ENCODE measurements around the gene RALGPS1.

Gene RALGPS1

DNA sequence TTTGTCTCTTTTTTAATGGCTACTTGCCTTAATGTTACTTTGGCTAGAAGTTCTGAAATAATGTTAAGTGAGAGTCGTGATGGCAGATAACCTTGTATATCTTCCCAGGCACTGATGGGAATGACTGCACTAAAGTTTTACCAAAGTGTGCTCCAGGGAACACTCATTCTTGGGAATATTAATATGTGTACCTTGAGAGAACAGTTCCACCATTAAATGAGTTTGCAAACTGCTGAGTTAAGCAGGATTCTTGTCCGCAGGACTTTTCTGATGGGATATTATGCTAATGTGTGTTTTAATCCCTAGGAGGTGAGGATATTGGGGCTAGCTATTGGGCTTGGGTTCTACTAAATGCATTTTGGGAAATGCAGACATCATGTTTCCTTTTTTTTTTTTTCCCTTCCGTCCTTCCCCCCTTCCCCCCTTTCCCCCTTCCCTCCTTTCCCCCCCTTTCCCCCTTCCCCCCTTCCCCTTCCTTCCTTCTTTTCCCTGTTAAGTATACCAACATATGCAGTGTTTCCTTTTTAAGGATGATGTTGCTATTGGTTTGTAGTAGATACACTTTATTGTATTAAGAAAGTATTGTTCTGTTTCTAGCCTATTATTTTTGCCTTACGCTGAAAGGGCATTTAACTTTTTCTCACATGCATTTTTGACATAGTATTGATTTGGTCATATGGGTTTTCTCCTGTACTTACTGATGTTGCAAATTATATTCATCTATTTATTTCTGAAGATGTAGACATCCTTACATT, 38.6 kb upstream of the RALGPS1 start:
- Histone ChIP-seq H3K4ac (ENCODE audit: low read depth, low read length) (no peak overlapping the region), H4K8ac (ENCODE audit: low read depth, low read length) (no peak overlapping the region), H2BK120ac (ENCODE audit: insufficient read depth, low read length, poor library complexity) (no peak overlapping the region), H2AK5ac (ENCODE audit: low read length) (no peak overlapping the region), H3K4me2 (ENCODE audit: low read length) (no peak overlapping the region), H3K4me1 (ENCODE audit: control insufficient read depth in 1 of 2, insufficient read depth in 2 of 2, low read length in 2 of 2) (peaks cover 2 to 7% of the 10 kb centered on the region in 2 experiments), H4K91ac (ENCODE audit: low read depth, low read length) (no peak overlapping the region), H2BK12ac (ENCODE audit: low read length) (no peak overlapping the region), H3K79me1 (ENCODE audit: low read length) (no peaks in the 10 kb centered on the region), H3K36me3 (ENCODE audit: control insufficient read depth in 1 of 2, insufficient read depth in 2 of 2, low read length in 2 of 2) (peaks cover 18 to 19% of the 10 kb centered on the region in 2 experiments), H3K9me3 (ENCODE audit: insufficient read depth, low read depth, low read length) (no peaks in the 10 kb centered on the region), H3K9ac (ENCODE audit: low read length) (no peak overlapping the region), H3K14ac (ENCODE audit: low read length) (no peak overlapping the region), H3K27me3 (ENCODE audit: insufficient read depth, low read length) (no peaks in the 10 kb centered on the region), H3K79me2 (ENCODE audit: control insufficient read depth, insufficient read depth, low read length, poor library complexity) (no peaks in the 10 kb centered on the region), H3K18ac (ENCODE audit: low read length) (no peak overlapping the region), H4K12ac (ENCODE audit: low read depth, low read length) (no peak overlapping the region), H3K4me3 (ENCODE audit: low read depth, low read length) (no peak overlapping the region), H2BK5ac (ENCODE audit: low read depth, low read length, poor library complexity) (no peak overlapping the region), H2AFZ (ENCODE audit: insufficient read depth, low read length, poor library complexity) (no peak overlapping the region), H3K27ac (ENCODE audit: low read depth, low read length) (no peak overlapping the region), H3K23ac (ENCODE audit: low read length) (no peak overlapping the region)
- peak in 1 of 2 donors; percentile 8 for DNase-seq
- WGBS (ENCODE audit: extremely low coverage, insufficient coverage, insufficient read length) = no CpG with 5 or more reads among the region's 4 CpGs

- H3K4me3 ChIP-seq (ENCODE audit: low read depth, low read length) = no peak overlapping the region
- no peak overlapping the region for H3K9ac ChIP-seq (ENCODE audit: low read length)
- no CpG with 5 or more reads among the region's 4 CpGs for WGBS (ENCODE audit: extremely low coverage, insufficient coverage, insufficient read length)
- peaks cover 2 to 7% of the 10 kb centered on the region in 2 experiments for H3K4me1 ChIP-seq (ENCODE audit: control insufficient read depth in 1 of 2, insufficient read depth in 2 of 2, low read length in 2 of 2)
- H3K27me3 ChIP-seq (ENCODE audit: insufficient read depth, low read length) = no peaks in the 10 kb centered on the region
- DNase-seq = no peak
- H3K4me2 ChIP-seq (ENCODE audit: low read length) = no peak overlapping the region
- no peaks in the 10 kb centered on the region for H3K79me1 ChIP-seq (ENCODE audit: low read length)
- H4K12ac ChIP-seq (ENCODE audit: low read depth, low read length) = no peak overlapping the region
- H3K18ac ChIP-seq (ENCODE audit: low read length) = no peak overlapping the region
- no peaks in the 10 kb centered on the region for H3K79me2 ChIP-seq (ENCODE audit: control insufficient read depth, insufficient read depth, low read length, poor library complexity)
- no peak overlapping the region for H3K4ac ChIP-seq (ENCODE audit: low read depth, low read length)
- peaks cover 20 to 21% of the 10 kb centered on the region in 2 experiments for H3K36me3 ChIP-seq (ENCODE audit: control insufficient read depth in 1 of 2, insufficient read depth in 2 of 2, low read length in 2 of 2)
- no peak overlapping the region for H2BK12ac ChIP-seq (ENCODE audit: low read length)
- no peak overlapping the region for H2BK120ac ChIP-seq (ENCODE audit: insufficient read depth, low read length, poor library complexity)
- no peak overlapping the region for H3K23ac ChIP-seq (ENCODE audit: low read length)
- no peaks in the 10 kb centered on the region for H3K9me3 ChIP-seq (ENCODE audit: insufficient read depth, low read depth, low read length)
- no peak overlapping the region for H2AK5ac ChIP-seq (ENCODE audit: low read length)
- H3K14ac ChIP-seq (ENCODE audit: low read length) = no peak overlapping the region
- H3K27ac ChIP-seq (ENCODE audit: low read depth, low read length) = no peak overlapping the region
- H4K8ac ChIP-seq (ENCODE audit: low read depth, low read length) = no peak overlapping the region
- H2AFZ ChIP-seq (ENCODE audit: insufficient read depth, low read length, poor library complexity) = no peak overlapping the region
- no peak overlapping the region for H2BK5ac ChIP-seq (ENCODE audit: low read depth, low read length, poor library complexity)
- H4K91ac ChIP-seq (ENCODE audit: low read depth, low read length) = no peak overlapping the region
These were observed 38.1 kb upstream of the RALGPS1 start for GRCh38 chr9:126876531-126876930.

GRCh38 chr9:126877418-126877817, 37.2 kb upstream of the RALGPS1 start:
- Histone ChIP-seq H2AK5ac (ENCODE audit: low read length) (no peak overlapping the region), H3K79me2 (ENCODE audit: control insufficient read depth, insufficient read depth, low read length, poor library complexity) (no peaks in the 10 kb centered on the region), H3K14ac (ENCODE audit: low read length) (no peak overlapping the region), H3K27me3 (ENCODE audit: insufficient read depth, low read length) (no peaks in the 10 kb centered on the region), H2BK120ac (ENCODE audit: insufficient read depth, low read length, poor library complexity) (no peak overlapping the region), H3K23ac (ENCODE audit: low read length) (no peak overlapping the region), H2AFZ (ENCODE audit: insufficient read depth, low read length, poor library complexity) (no peak overlapping the region), H4K91ac (ENCODE audit: low read depth, low read length) (no peak overlapping the region), H3K9me3 (ENCODE audit: insufficient read depth, low read depth, low read length) (no peaks in the 10 kb centered on the region), H3K9ac (ENCODE audit: low read length) (no peak overlapping the region), H3K4ac (ENCODE audit: low read depth, low read length) (no peak overlapping the region), H3K4me3 (ENCODE audit: low read depth, low read length) (no peak overlapping the region), H3K4me1 (ENCODE audit: control insufficient read depth in 1 of 2, insufficient read depth in 2 of 2, low read length in 2 of 2) (peaks cover 0 to 3% of the 10 kb centered on the region in 2 experiments), H4K12ac (ENCODE audit: low read depth, low read length) (no peak overlapping the region), H3K79me1 (ENCODE audit: low read length) (no peaks in the 10 kb centered on the region), H3K36me3 (ENCODE audit: control insufficient read depth in 1 of 2, insufficient read depth in 2 of 2, low read length in 2 of 2) (peaks cover 20 to 22% of the 10 kb centered on the region in 2 experiments), H3K18ac (ENCODE audit: low read length) (no peak overlapping the region), H3K27ac (ENCODE audit: low read depth, low read length) (no peak overlapping the region), H4K8ac (ENCODE audit: low read depth, low read length) (no peak overlapping the region), H2BK12ac (ENCODE audit: low read length) (no peak overlapping the region), H2BK5ac (ENCODE audit: low read depth, low read length, poor library complexity) (no peak overlapping the region), H3K4me2 (ENCODE audit: low read length) (no peak overlapping the region)
- no peak for DNase-seq
- no CpG with 5 or more reads among the region's 9 CpGs for WGBS (ENCODE audit: extremely low coverage, insufficient coverage, insufficient read length)

- no peak overlapping the region for H4K12ac ChIP-seq (ENCODE audit: low read depth, low read length)
- H3K4ac ChIP-seq (ENCODE audit: low read depth, low read length) = no peak overlapping the region
- H4K8ac ChIP-seq (ENCODE audit: low read depth, low read length) = no peak overlapping the region
- no peaks in the 10 kb centered on the region for H3K9me3 ChIP-seq (ENCODE audit: insufficient read depth, low read depth, low read length)
- H4K91ac ChIP-seq (ENCODE audit: low read depth, low read length) = no peak overlapping the region
- no peak overlapping the region for H2BK12ac ChIP-seq (ENCODE audit: low read length)
- peaks cover 25 to 28% of the 10 kb centered on the region in 2 experiments for H3K36me3 ChIP-seq (ENCODE audit: control insufficient read depth in 1 of 2, insufficient read depth in 2 of 2, low read length in 2 of 2)
- WGBS (ENCODE audit: extremely low coverage, insufficient coverage, insufficient read length) = no CpG with 5 or more reads among the region's 9 CpGs
- no peaks in the 10 kb centered on the region for H3K79me1 ChIP-seq (ENCODE audit: low read length)
- H3K27ac ChIP-seq (ENCODE audit: low read depth, low read length) = no peak overlapping the region
- no peak overlapping the region for H3K14ac ChIP-seq (ENCODE audit: low read length)
- H3K23ac ChIP-seq (ENCODE audit: low read length) = no peak overlapping the region
- H2AK5ac ChIP-seq (ENCODE audit: low read length) = no peak overlapping the region
- no peak overlapping the region for H3K9ac ChIP-seq (ENCODE audit: low read length)
- no peak overlapping the region for H3K4me2 ChIP-seq (ENCODE audit: low read length)
- no peak overlapping the region for H2BK5ac ChIP-seq (ENCODE audit: low read depth, low read length, poor library complexity)
- no peak overlapping the region for H2BK120ac ChIP-seq (ENCODE audit: insufficient read depth, low read length, poor library complexity)
- peaks cover 0 to 2% of the 10 kb centered on the region in 2 experiments for H3K4me1 ChIP-seq (ENCODE audit: control insufficient read depth in 1 of 2, insufficient read depth in 2 of 2, low read length in 2 of 2)
- no peak overlapping the region for H3K18ac ChIP-seq (ENCODE audit: low read length)
- DNase-seq = no peak
- no peaks in the 10 kb centered on the region for H3K79me2 ChIP-seq (ENCODE audit: control insufficient read depth, insufficient read depth, low read length, poor library complexity)
- no peak overlapping the region for H2AFZ ChIP-seq (ENCODE audit: insufficient read depth, low read length, poor library complexity)
- no peak overlapping the region for H3K4me3 ChIP-seq (ENCODE audit: low read depth, low read length)
- H3K27me3 ChIP-seq (ENCODE audit: insufficient read depth, low read length) = no peaks in the 10 kb centered on the region
These were observed 35.3 kb upstream of the RALGPS1 start for GRCh38 chr9:126879288-126879687.
